Gastrocnemius medialis (tissue), 4 donors: Measurements from ENCODE around the gene ORAI2.

Experiments used
- POLR2A ChIP-seq, 2 donors: fragments of 450-650 bp; IDR thresholded peaks; one replicate each; pipeline ENCODE4 v1.6.1; 2017; ENCODE audit warnings: antibody characterized with exemption in 2 of 2, mild to moderate bottlenecking in 2 of 2, moderate library complexity in 2 of 2
- TF ChIP-seq, protein P1 (sequence below), 5 experiments: fragments of 450-650 bp in 3 of 5; fragments of 200-600 bp in 2 of 5; sonication (generic) in 2 of 5; IDR thresholded peaks in 4 of 5; conservative IDR thresholded peaks in 1 of 5; 1 replicate in 4 of 5; 2 replicates in 1 of 5; pipeline ENCODE4 v1.5.1; 2016 to 2019; ENCODE audit warnings: antibody characterized with exemption in 5 of 5, mild to moderate bottlenecking in 3 of 5, moderate library complexity in 3 of 5

DNA sequence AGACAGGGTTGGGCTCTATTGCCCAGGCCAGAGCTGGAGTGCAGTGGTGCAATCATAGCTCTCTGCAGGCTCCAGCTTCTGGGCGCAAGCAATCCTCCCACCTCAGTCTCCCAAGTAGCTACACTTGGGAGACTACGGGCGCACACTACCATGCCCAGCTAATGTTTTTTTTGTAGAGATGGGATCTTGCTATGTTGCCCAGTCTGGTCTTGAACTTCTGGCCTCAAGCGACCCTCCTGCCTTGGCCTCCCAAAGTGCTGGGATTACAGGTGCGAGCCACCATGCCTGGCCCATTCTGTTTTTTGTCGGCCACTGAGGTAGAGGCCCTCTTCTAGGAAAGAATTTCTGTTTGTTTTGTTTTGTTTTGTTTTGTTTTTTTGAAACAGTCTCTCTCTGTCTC is 19.1 kb downstream of the ORAI2 start:
- TF ChIP-seq, protein P1, sequence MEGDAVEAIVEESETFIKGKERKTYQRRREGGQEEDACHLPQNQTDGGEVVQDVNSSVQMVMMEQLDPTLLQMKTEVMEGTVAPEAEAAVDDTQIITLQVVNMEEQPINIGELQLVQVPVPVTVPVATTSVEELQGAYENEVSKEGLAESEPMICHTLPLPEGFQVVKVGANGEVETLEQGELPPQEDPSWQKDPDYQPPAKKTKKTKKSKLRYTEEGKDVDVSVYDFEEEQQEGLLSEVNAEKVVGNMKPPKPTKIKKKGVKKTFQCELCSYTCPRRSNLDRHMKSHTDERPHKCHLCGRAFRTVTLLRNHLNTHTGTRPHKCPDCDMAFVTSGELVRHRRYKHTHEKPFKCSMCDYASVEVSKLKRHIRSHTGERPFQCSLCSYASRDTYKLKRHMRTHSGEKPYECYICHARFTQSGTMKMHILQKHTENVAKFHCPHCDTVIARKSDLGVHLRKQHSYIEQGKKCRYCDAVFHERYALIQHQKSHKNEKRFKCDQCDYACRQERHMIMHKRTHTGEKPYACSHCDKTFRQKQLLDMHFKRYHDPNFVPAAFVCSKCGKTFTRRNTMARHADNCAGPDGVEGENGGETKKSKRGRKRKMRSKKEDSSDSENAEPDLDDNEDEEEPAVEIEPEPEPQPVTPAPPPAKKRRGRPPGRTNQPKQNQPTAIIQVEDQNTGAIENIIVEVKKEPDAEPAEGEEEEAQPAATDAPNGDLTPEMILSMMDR (IDR thresholded peaks at IDR 0.05 in 4 of 5, conservative IDR thresholded peaks at IDR 0.05 in 1 of 5): no peak
- no peak for TF ChIP-seq POLR2A (IDR thresholded peaks at IDR 0.05)
